Vagina (tissue), 2 donors: ENCODE measurements around the gene TRPM2. TPM values are rescaled to one million over a fixed set of nuclear protein-coding genes. Genes with fewer than 3 reads are reported as not detected.

Source experiments
- DNase-seq, 2 donors: peaks; one replicate each; pipeline ENCODE4 v3.0.0-alpha.2; 2017; ENCODE audit errors: extremely low spot score in 2 of 2
- H3K27ac ChIP-seq: fragments of 200-600 bp; sonication (generic); one replicate; pipeline ENCODE4 v1.5.1; 2019
- H3K27me3 ChIP-seq: fragments of 200-600 bp; sonication (generic); one replicate; pipeline ENCODE4 v1.5.1; 2019
- H3K36me3 ChIP-seq, 2 donors: fragments of 200-600 bp; sonication (generic); one replicate each; pipeline ENCODE4 v1.5.1; 2017 to 2019
- H3K4me1 ChIP-seq: fragments of 200-600 bp; sonication (generic); one replicate; pipeline ENCODE4 v1.5.1; 2019
- H3K4me3 ChIP-seq, 2 donors: fragments of 200-600 bp; sonication (generic); 1 replicate in 1 of 2; 2 replicates in 1 of 2; pipeline ENCODE4 v1.5.1; 2016 to 2019
- H3K9me3 ChIP-seq: fragments of 200-600 bp; sonication (generic); one replicate; pipeline ENCODE4 v1.5.1; 2019
- CTCF ChIP-seq, 3 experiments: fragments of 450-650 bp in 2 of 3; fragments of 200-600 bp in 1 of 3; sonication (generic) in 1 of 3; IDR thresholded peaks; one replicate each; pipeline ENCODE4 v1.5.1; 2017 to 2019; ENCODE audit warnings: antibody characterized with exemption in 3 of 3, mild to moderate bottlenecking in 2 of 3, moderate library complexity in 2 of 3
- POLR2A ChIP-seq, 2 donors: fragments of 450-650 bp; IDR thresholded peaks; one replicate each; pipeline ENCODE4 v1.6.1; 2017; ENCODE audit warnings: antibody characterized with exemption in 2 of 2, mild to moderate bottlenecking in 2 of 2, moderate library complexity in 2 of 2
- POLR2AphosphoS5 ChIP-seq, 2 donors: sonication (generic); formaldehyde crosslinking; IDR thresholded peaks; one replicate each; pipeline ENCODE4 v1.9.0; 2017; ENCODE audit warnings: antibody characterized with exemption in 2 of 2, mild to moderate bottlenecking in 2 of 2, low read depth in 1 of 2; ENCODE audit not compliant: insufficient read depth in 1 of 2
- intact Hi-C: fragments of 100-400 bp; cut with DNase I; formaldehyde crosslinking; loops from one replicate; pipeline ENCODE4 v1.15.1; 2023
- total RNA-seq: library from RNA; depleted of rRNA; stranded (reverse); fragments of >200 nt; gene quantifications from one replicate; pipeline ENCODE4 v1.2.3, GENCODE V29; 2016

TRPM2 gene
- total RNA-seq, 1 donor from 2014 or later = 2.2 TPM

GRCh38 chr21:44370786-44371410, 17.5 kb downstream of the TRPM2 start:
- intact Hi-C loops = no loop called here
- TF ChIP-seq POLR2AphosphoS5 (IDR thresholded peaks at IDR 0.05; ENCODE audit: insufficient read depth in 1 of 2, low read depth in 1 of 2) (no peak), POLR2A (IDR thresholded peaks at IDR 0.05) (no peak), CTCF (IDR thresholded peaks at IDR 0.05) (no peak)
- H3K4me3 ChIP-seq = no peak overlapping the region
- no peaks in the 10 kb centered on the region for H3K9me3 ChIP-seq
- no peaks in the 10 kb centered on the region for H3K4me1 ChIP-seq
- no peaks in the 10 kb centered on the region for H3K36me3 ChIP-seq
- no peak for DNase-seq
- H3K27ac ChIP-seq = no peak overlapping the region
- no peaks in the 10 kb centered on the region for H3K27me3 ChIP-seq

GRCh38 chr21:44371596-44371995, 18.2 kb downstream of the TRPM2 start:
- no peaks in the 10 kb centered on the region for H3K9me3 ChIP-seq
- no peak overlapping the region for H3K27ac ChIP-seq
- no peaks in the 10 kb centered on the region for H3K4me1 ChIP-seq
- no peaks in the 10 kb centered on the region for H3K27me3 ChIP-seq
- H3K36me3 ChIP-seq = no peaks in the 10 kb centered on the region
- intact Hi-C loops = no loop called here
- TF ChIP-seq POLR2AphosphoS5 (IDR thresholded peaks at IDR 0.05; ENCODE audit: insufficient read depth in 1 of 2, low read depth in 1 of 2) (no peak), CTCF (IDR thresholded peaks at IDR 0.05) (no peak), POLR2A (IDR thresholded peaks at IDR 0.05) (no peak)
- no peak for DNase-seq
- H3K4me3 ChIP-seq = no peak overlapping the region

GRCh38 chr21:44372616-44373015, 19.2 kb downstream of the TRPM2 start:
- no peak overlapping the region for H3K4me3 ChIP-seq
- H3K36me3 ChIP-seq = no peaks in the 10 kb centered on the region
- H3K4me1 ChIP-seq = no peaks in the 10 kb centered on the region
- intact Hi-C loops = no loop called here
- no peak for DNase-seq
- no peaks in the 10 kb centered on the region for H3K9me3 ChIP-seq
- no peaks in the 10 kb centered on the region for H3K27me3 ChIP-seq
- H3K27ac ChIP-seq = no peak overlapping the region
- no peak for TF ChIP-seq POLR2A (IDR thresholded peaks at IDR 0.05)
- no peak for TF ChIP-seq CTCF (IDR thresholded peaks at IDR 0.05)
- TF ChIP-seq POLR2AphosphoS5 (IDR thresholded peaks at IDR 0.05; ENCODE audit: insufficient read depth in 1 of 2, low read depth in 1 of 2) = no peak

- no peak for TF ChIP-seq POLR2A (IDR thresholded peaks at IDR 0.05)
- TF ChIP-seq POLR2AphosphoS5 (IDR thresholded peaks at IDR 0.05; ENCODE audit: insufficient read depth in 1 of 2, low read depth in 1 of 2) = no peak
- no peak for TF ChIP-seq CTCF (IDR thresholded peaks at IDR 0.05)
- Histone ChIP-seq H3K27me3 (no peaks in the 10 kb centered on the region), H3K36me3 (no peaks in the 10 kb centered on the region), H3K27ac (no peak overlapping the region), H3K4me3 (no peak overlapping the region), H3K9me3 (no peaks in the 10 kb centered on the region), H3K4me1 (no peaks in the 10 kb centered on the region)
- no peak for DNase-seq
- intact Hi-C loops = no loop called here
These were observed 21.3 kb downstream of the TRPM2 start for GRCh38 chr21:44374601-44375280.

- Histone ChIP-seq H3K27me3 (no peaks in the 10 kb centered on the region), H3K36me3 (no peaks in the 10 kb centered on the region)
- intact Hi-C loops = no loop called here
These were observed 21.8 kb downstream of the TRPM2 start for GRCh38 chr21:44375281-44375651.

More at GRCh38 chr21:44375281-44375651, 21.8 kb downstream of the TRPM2 start:
- no peak overlapping the region for H3K4me3 ChIP-seq
- no peak overlapping the region for H3K27ac ChIP-seq
- no peak for DNase-seq
- TF ChIP-seq POLR2AphosphoS5 (IDR thresholded peaks at IDR 0.05; ENCODE audit: insufficient read depth in 1 of 2, low read depth in 1 of 2) (no peak), CTCF (IDR thresholded peaks at IDR 0.05) (no peak), POLR2A (IDR thresholded peaks at IDR 0.05) (no peak)
- no peaks in the 10 kb centered on the region for H3K4me1 ChIP-seq
- no peaks in the 10 kb centered on the region for H3K9me3 ChIP-seq
